Measurements from ENCODE around the gene BCLAF1. TPM values are rescaled to one million over a fixed set of nuclear protein-coding genes. Genes with fewer than 3 reads are reported as not detected.

Gene BCLAF1
- polyA plus RNA-seq, 3 donors = 32.5 to 75.8 (median 47.0) TPM

DNA sequence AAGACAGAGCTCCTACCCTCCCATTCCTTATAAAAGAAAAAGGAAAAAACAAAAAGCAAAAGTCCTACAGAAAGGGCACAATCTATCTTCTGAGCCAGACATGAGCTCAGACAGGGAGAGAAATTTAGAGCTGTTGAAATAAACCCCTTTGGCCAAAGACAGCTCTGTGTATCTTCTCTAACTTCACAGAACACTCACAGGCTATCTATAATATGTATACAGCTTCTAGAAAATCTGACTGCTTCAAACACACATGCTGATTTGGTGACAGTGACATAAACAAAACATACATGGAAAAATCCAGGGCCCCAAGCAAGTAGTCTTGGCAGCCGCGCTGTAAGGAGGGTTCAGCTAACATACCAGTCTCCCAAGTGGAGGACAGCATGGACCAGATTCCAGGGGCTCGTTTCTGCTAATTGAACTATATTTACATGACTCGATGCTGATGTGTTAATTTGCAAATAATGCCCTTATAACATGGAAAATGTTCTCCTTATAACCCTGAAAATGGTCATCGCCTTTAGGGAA, 76.6 kb downstream of the BCLAF1 start:
- TF ChIP-seq, protein P1, sequence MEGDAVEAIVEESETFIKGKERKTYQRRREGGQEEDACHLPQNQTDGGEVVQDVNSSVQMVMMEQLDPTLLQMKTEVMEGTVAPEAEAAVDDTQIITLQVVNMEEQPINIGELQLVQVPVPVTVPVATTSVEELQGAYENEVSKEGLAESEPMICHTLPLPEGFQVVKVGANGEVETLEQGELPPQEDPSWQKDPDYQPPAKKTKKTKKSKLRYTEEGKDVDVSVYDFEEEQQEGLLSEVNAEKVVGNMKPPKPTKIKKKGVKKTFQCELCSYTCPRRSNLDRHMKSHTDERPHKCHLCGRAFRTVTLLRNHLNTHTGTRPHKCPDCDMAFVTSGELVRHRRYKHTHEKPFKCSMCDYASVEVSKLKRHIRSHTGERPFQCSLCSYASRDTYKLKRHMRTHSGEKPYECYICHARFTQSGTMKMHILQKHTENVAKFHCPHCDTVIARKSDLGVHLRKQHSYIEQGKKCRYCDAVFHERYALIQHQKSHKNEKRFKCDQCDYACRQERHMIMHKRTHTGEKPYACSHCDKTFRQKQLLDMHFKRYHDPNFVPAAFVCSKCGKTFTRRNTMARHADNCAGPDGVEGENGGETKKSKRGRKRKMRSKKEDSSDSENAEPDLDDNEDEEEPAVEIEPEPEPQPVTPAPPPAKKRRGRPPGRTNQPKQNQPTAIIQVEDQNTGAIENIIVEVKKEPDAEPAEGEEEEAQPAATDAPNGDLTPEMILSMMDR (IDR thresholded peaks at IDR 0.05) = no peak
- no peak overlapping the region for H3K4me3 ChIP-seq (replicated peaks in 1 of 3; ENCODE audit: low read depth in 2 of 3, low read length in 3 of 3)
- H3K27ac ChIP-seq (ENCODE audit: low read depth in 1 of 2, low read length in 2 of 2) = no peak overlapping the region
- H3K9me3 ChIP-seq (replicated peaks in 1 of 2; ENCODE audit: control insufficient read depth in 1 of 2, insufficient read depth in 1 of 2, low read length in 2 of 2) = no peaks in the 10 kb centered on the region
- Mint-ChIP-seq H3K4me1 (peaks cover 21% of the 10 kb centered on the region), H3K9me3 (peaks cover 0 to 6% (median 2%) of the 10 kb centered on the region in 7 donors), H3K27ac (no peak overlapping the region), H3K4me3 (no peak overlapping the region), H3K27me3 (ENCODE audit: low read depth in 3 of 3) (peaks cover 0 to 2% (median 0%) of the 10 kb centered on the region in 3 donors), H3K36me3 (no peaks in the 10 kb centered on the region)
- no peak overlapping the region for H3K9ac ChIP-seq (ENCODE audit: insufficient read depth, low read length, poor library complexity, severe bottlenecking)
- no CpG with 5 or more reads among the region's 5 CpGs for WGBS (ENCODE audit: insufficient coverage)
- no peaks in the 10 kb centered on the region for H4K20me1 ChIP-seq (ENCODE audit: insufficient read depth, low read length)
- no peak overlapping the region for H2AFZ ChIP-seq (ENCODE audit: insufficient read depth, low read depth, low read length, poor library complexity, severe bottlenecking)
- DNase-seq = no peak
- no peak overlapping the region for H3K4me2 ChIP-seq (replicated peaks; ENCODE audit: extremely low read depth, low read length, poor library complexity, severe bottlenecking)
- no peaks in the 10 kb centered on the region for H3K27me3 ChIP-seq (ENCODE audit: control insufficient read depth in 2 of 2, insufficient read depth in 2 of 2, low read length in 2 of 2)
- intact Hi-C loops (cut with micrococcal nuclease) = no loop called here
- no peaks in the 10 kb centered on the region for H3K79me2 ChIP-seq (ENCODE audit: insufficient read depth, low read length)
- no peaks in the 10 kb centered on the region for H3K36me3 ChIP-seq (replicated peaks in 1 of 2; ENCODE audit: control insufficient read depth in 1 of 2, insufficient read depth in 2 of 2, low read length in 2 of 2)
- peaks cover 12 to 13% of the 10 kb centered on the region in 2 donors for H3K4me1 ChIP-seq (ENCODE audit: control insufficient read depth in 1 of 2, insufficient read depth in 2 of 2, low read length in 2 of 2)

DNA sequence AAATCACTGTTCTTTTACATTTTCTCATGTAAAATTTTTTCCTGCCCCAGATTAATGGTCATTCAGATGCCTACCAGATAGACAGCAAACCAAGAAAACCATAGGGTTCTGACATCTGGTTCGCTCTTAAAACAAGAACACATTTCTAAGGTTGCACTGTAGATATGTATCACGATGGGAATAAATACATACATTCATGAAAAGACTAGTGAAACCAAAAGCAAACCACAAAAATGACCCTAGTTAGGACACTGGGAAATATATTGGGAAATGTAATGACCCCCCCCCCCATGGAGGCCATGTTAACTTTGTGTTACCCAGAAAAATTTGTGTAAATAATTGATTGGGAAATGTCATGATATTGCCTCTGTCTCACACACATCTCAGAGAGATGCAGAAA, 77.0 kb downstream of the BCLAF1 start:
- Histone ChIP-seq H4K20me1 (ENCODE audit: insufficient read depth, low read length) (no peaks in the 10 kb centered on the region), H3K36me3 (replicated peaks in 1 of 2; ENCODE audit: control insufficient read depth in 1 of 2, insufficient read depth in 2 of 2, low read length in 2 of 2) (no peaks in the 10 kb centered on the region), H3K9me3 (replicated peaks in 1 of 2; ENCODE audit: control insufficient read depth in 1 of 2, insufficient read depth in 1 of 2, low read length in 2 of 2) (no peaks in the 10 kb centered on the region), H3K27ac (ENCODE audit: low read depth in 1 of 2, low read length in 2 of 2) (no peak overlapping the region), H3K4me3 (replicated peaks in 1 of 3; ENCODE audit: low read depth in 2 of 3, low read length in 3 of 3) (no peak overlapping the region), H3K79me2 (ENCODE audit: insufficient read depth, low read length) (no peaks in the 10 kb centered on the region), H3K4me2 (replicated peaks; ENCODE audit: extremely low read depth, low read length, poor library complexity, severe bottlenecking) (no peak overlapping the region), H3K9ac (ENCODE audit: insufficient read depth, low read length, poor library complexity, severe bottlenecking) (no peak overlapping the region), H2AFZ (ENCODE audit: insufficient read depth, low read depth, low read length, poor library complexity, severe bottlenecking) (no peak overlapping the region), H3K4me1 (ENCODE audit: control insufficient read depth in 1 of 2, insufficient read depth in 2 of 2, low read length in 2 of 2) (peaks cover 12 to 13% of the 10 kb centered on the region in 2 donors), H3K27me3 (ENCODE audit: control insufficient read depth in 2 of 2, insufficient read depth in 2 of 2, low read length in 2 of 2) (no peaks in the 10 kb centered on the region)
- Mint-ChIP-seq H3K9me3 (peaks cover 0 to 6% (median 2%) of the 10 kb centered on the region in 7 donors), H3K27ac (no peak overlapping the region), H3K36me3 (no peaks in the 10 kb centered on the region), H3K27me3 (ENCODE audit: low read depth in 3 of 3) (peaks cover 0 to 2% (median 0%) of the 10 kb centered on the region in 3 donors), H3K4me1 (peaks cover 21% of the 10 kb centered on the region), H3K4me3 (no peak overlapping the region)
- intact Hi-C loops (cut with micrococcal nuclease) = no loop called here
- no peak for DNase-seq
- TF ChIP-seq, protein P1 (IDR thresholded peaks at IDR 0.05) = no peak
- WGBS (ENCODE audit: insufficient coverage) = no CpG with 5 or more reads among the region's 2 CpGs
